Smooth muscle cell (in vitro differentiated cells): ENCODE data around the gene SBK2. TPM values are rescaled to one million over a fixed set of nuclear protein-coding genes. Genes with fewer than 3 reads are reported as not detected.
A peak's percentile ranks its signal among the peaks of the same experiment; 100 is the strongest.

Experiments
- DNase-seq: peaks from one replicate; lab custom pipeline; 2025; ENCODE audit not compliant: unreplicated experiment; lab: John Stamatoyannopoulos, UW
- H2AFZ ChIP-seq: fragments of 200-600 bp; sonication (generic); 2 replicates; pipeline ENCODE4 v1.6.0; 2016; ENCODE audit warnings: antibody characterized with exemption, low read depth, mild to moderate bottlenecking
- H3F3A ChIP-seq: fragments of 200-600 bp; sonication (generic); 2 replicates; pipeline ENCODE4 v1.6.0; 2017; ENCODE audit warnings: antibody characterized with exemption, low read depth
- H3K27ac ChIP-seq: fragments of 200-600 bp; sonication (generic); 2 replicates; pipeline ENCODE4 v1.5.1; 2016; ENCODE audit warnings: low read depth, mild to moderate bottlenecking
- H3K27me3 ChIP-seq: fragments of 200-600 bp; sonication (generic); 2 replicates; pipeline ENCODE4 v1.6.1; 2016; ENCODE audit warnings: low read depth, mild to moderate bottlenecking
- H3K36me3 ChIP-seq: fragments of 200-600 bp; sonication (generic); 2 replicates; pipeline ENCODE4 v1.5.1; 2016; ENCODE audit warnings: low read depth
- H3K4me1 ChIP-seq: fragments of 200-600 bp; sonication (generic); 2 replicates; pipeline ENCODE4 v1.5.1; 2016; ENCODE audit warnings: low read depth
- H3K4me2 ChIP-seq: fragments of 200-600 bp; sonication (generic); 2 replicates; pipeline ENCODE4 v1.6.0; 2016; ENCODE audit warnings: mild to moderate bottlenecking
- H3K4me3 ChIP-seq: fragments of 200-600 bp; sonication (generic); 2 replicates; pipeline ENCODE4 v1.5.1; 2016; ENCODE audit warnings: mild to moderate bottlenecking
- H3K79me2 ChIP-seq: fragments of 200-600 bp; sonication (generic); 2 replicates; pipeline ENCODE4 v1.6.0; 2016; ENCODE audit warnings: low read depth, mild to moderate bottlenecking
- H3K9ac ChIP-seq: fragments of 200-600 bp; sonication (generic); 2 replicates; pipeline ENCODE4 v1.6.0; 2016; ENCODE audit warnings: low read depth
- H3K9me3 ChIP-seq: fragments of 200-600 bp; sonication (generic); replicated peaks from 2 replicates; pipeline ENCODE4 v1.5.1; 2016; ENCODE audit warnings: low read depth
- H4K20me1 ChIP-seq: fragments of 200-600 bp; sonication (generic); 2 replicates; pipeline ENCODE4 v1.6.0; 2016; ENCODE audit warnings: low read depth
- CTCF ChIP-seq: fragments of 200-600 bp; sonication (generic); IDR thresholded peaks from 2 replicates; pipeline ENCODE4 v1.5.1; 2017; ENCODE audit warnings: borderline replicate concordance, mild to moderate bottlenecking, antibody characterized with exemption; ENCODE audit not compliant: insufficient read depth, poor library complexity, severe bottlenecking
- WGBS: methylation state at CpG from one replicate; pipeline ENCODE4 v1.1.7; 2016; ENCODE audit warnings: low lambda C conversion rate; 5-methylcytosine and 5-hydroxymethylcytosine counted together
- polyA plus RNA-seq: library from polyadenylated mRNA; unstranded; fragments of >200 nt; fragmentation: Nextera tagmentation; extraction: Ambion mirVana; gene quantifications from 2 replicates; pipeline ENCODE4 v1.2.1, GENCODE V29; 2016
- total RNA-seq: library from RNA; depleted of rRNA; stranded (reverse); fragments of >200 nt; gene quantifications from 2 replicates; pipeline ENCODE4 v1.2.3, GENCODE V29; 2014

The SBK2 gene
- total and polyA plus RNA-seq, 2 experiments from 2014 or later: not detected

GRCh38 chr19:55550321-55550650 is 13.4 kb upstream of the SBK2 start:
- H3K79me2 ChIP-seq: no peaks in the 10 kb centered on the region
- H4K20me1 ChIP-seq: no peaks in the 10 kb centered on the region
- no peak for DNase-seq
- H3K4me1 ChIP-seq: peaks cover 44% of the 10 kb centered on the region
- H3K9ac ChIP-seq: peak overlapping the region; percentile 44
- no peaks in the 10 kb centered on the region for H3K27me3 ChIP-seq
- H3K36me3 ChIP-seq: no peaks in the 10 kb centered on the region
- no peak overlapping the region for H3K4me3 ChIP-seq
- 11% methylated on average over 7 of the region's 7 CpGs for WGBS
- H3K27ac ChIP-seq: no peak overlapping the region
- no peak for TF ChIP-seq CTCF
- peak overlapping the region; percentile 73 for H2AFZ ChIP-seq
- peak overlapping the region; percentile 83 for H3K4me2 ChIP-seq
- H3F3A ChIP-seq: peaks cover 4% of the 10 kb centered on the region
- no peaks in the 10 kb centered on the region for H3K9me3 ChIP-seq

DNA sequence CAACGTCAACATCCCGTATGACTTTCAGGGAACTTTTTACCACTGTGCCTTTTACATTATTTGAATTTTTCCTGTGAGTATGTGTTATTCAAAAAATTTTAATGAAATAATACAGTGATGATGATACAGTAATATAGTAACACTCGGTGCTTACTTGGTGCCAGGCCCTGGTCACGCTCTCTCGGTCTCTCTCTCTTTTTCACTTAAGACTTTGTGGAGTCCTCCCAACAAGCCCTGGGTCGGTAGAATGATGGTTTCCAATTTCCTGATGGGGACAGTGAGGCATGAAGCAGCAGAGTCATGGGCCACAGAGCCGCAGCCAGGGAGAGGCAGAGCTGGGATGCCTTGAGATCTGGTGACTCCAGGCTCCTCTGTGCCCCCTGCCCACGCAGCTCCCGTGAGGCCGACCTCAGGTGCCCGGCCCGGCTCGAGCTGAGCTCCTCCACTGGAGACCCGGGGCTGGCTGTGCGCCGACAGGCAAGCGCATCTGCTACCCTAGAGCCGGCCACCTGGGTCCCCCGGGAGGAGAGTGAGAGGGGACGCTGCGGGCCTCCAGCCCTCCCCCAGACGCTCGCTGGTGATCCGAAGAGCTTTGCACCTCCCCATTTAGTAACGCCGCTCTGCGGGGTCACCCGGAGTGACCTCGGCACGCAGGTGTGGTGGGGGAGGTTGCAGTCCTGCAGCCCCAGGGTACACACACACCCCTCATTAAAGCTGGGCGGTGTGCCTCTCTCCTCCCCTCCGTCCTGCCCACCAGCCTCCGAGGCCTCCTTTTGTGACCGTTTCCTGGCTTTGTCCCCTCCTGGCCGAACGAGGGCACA is 12.8 kb upstream of the SBK2 start:
- peak overlapping the region; percentile 44 for H3K9ac ChIP-seq
- DNase-seq: no peak
- H3K79me2 ChIP-seq: no peaks in the 10 kb centered on the region

GRCh38 chr19:55546822-55547614 is 10.1 kb upstream of the SBK2 start:
- Histone ChIP-seq H3K4me3 (no peak overlapping the region), H3K27ac (peak overlapping the region; percentile 24), H4K20me1 (no peaks in the 10 kb centered on the region), H3K36me3 (no peaks in the 10 kb centered on the region), H3K4me1 (peaks cover 30% of the 10 kb centered on the region), H3K79me2 (no peaks in the 10 kb centered on the region), H3K27me3 (no peaks in the 10 kb centered on the region), H3F3A (no peaks in the 10 kb centered on the region), H3K4me2 (no peak overlapping the region), H3K9ac (no peak overlapping the region), H3K9me3 (no peaks in the 10 kb centered on the region), H2AFZ (no peak overlapping the region)
- TF ChIP-seq CTCF: no peak
- DNase-seq: no peak
- 56% methylated on average over 17 of the region's 17 CpGs for WGBS

More for the DNA sequence above, 12.8 kb upstream of the SBK2 start:
- peak overlapping the region; percentile 73 for H2AFZ ChIP-seq
- no peaks in the 10 kb centered on the region for H3K27me3 ChIP-seq
- no peaks in the 10 kb centered on the region for H3K9me3 ChIP-seq
- H3K4me3 ChIP-seq: peak overlapping the region; percentile 18
- H3F3A ChIP-seq: peaks cover 4% of the 10 kb centered on the region
- no peaks in the 10 kb centered on the region for H4K20me1 ChIP-seq
- no peak for TF ChIP-seq CTCF
- peak overlapping the region; percentile 76 for H3K27ac ChIP-seq
- peaks cover 44% of the 10 kb centered on the region for H3K4me1 ChIP-seq
- WGBS: 16% methylated on average over 36 of the region's 36 CpGs
- peak overlapping the region; percentile 83 for H3K4me2 ChIP-seq
- H3K36me3 ChIP-seq: no peaks in the 10 kb centered on the region
